Measurements from ENCODE around the gene JCAD.

The JCAD gene

DNA sequence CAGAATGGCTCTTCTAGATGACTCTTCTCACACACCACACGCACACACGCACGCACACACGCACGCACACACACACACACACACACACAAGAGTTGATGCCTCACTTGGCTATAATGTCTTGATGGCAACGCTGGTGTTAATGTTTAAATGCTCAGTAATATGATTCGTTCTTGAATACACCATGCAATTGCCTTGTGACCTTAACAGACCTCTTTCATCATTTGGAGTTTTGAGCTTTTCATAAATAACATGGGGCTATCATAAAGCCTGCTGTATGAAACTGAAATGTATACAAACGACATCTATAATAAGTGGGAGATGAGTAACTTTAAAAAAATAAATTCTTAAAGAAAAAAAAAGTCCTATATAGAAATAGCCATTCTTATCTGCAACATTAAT lies 8.2 kb downstream of the JCAD start:
- no peak for TF ChIP-seq FOXP2 (optimal IDR thresholded peaks at IDR 0.05; ENCODE audit: borderline replicate concordance, extremely low read depth, extremely low read length, insufficient read depth)
- no peak for TF ChIP-seq SIN3A (IDR thresholded peaks at IDR 0.05; ENCODE audit: borderline replicate concordance, insufficient read depth, low read length)
- TF ChIP-seq, protein P1, sequence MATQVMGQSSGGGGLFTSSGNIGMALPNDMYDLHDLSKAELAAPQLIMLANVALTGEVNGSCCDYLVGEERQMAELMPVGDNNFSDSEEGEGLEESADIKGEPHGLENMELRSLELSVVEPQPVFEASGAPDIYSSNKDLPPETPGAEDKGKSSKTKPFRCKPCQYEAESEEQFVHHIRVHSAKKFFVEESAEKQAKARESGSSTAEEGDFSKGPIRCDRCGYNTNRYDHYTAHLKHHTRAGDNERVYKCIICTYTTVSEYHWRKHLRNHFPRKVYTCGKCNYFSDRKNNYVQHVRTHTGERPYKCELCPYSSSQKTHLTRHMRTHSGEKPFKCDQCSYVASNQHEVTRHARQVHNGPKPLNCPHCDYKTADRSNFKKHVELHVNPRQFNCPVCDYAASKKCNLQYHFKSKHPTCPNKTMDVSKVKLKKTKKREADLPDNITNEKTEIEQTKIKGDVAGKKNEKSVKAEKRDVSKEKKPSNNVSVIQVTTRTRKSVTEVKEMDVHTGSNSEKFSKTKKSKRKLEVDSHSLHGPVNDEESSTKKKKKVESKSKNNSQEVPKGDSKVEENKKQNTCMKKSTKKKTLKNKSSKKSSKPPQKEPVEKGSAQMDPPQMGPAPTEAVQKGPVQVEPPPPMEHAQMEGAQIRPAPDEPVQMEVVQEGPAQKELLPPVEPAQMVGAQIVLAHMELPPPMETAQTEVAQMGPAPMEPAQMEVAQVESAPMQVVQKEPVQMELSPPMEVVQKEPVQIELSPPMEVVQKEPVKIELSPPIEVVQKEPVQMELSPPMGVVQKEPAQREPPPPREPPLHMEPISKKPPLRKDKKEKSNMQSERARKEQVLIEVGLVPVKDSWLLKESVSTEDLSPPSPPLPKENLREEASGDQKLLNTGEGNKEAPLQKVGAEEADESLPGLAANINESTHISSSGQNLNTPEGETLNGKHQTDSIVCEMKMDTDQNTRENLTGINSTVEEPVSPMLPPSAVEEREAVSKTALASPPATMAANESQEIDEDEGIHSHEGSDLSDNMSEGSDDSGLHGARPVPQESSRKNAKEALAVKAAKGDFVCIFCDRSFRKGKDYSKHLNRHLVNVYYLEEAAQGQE (IDR thresholded peaks at IDR 0.05; ENCODE audit: insufficient read depth in 1 of 2, low read depth in 2 of 2, low read length in 2 of 2), result no peak
- TF ChIP-seq POLR2AphosphoS5 (IDR thresholded peaks at IDR 0.05; ENCODE audit: low read depth, low read length), result no peak
- no peak for TF ChIP-seq TAF1 (IDR thresholded peaks at IDR 0.05; ENCODE audit: borderline replicate concordance, insufficient read depth, low read length)

DNA sequence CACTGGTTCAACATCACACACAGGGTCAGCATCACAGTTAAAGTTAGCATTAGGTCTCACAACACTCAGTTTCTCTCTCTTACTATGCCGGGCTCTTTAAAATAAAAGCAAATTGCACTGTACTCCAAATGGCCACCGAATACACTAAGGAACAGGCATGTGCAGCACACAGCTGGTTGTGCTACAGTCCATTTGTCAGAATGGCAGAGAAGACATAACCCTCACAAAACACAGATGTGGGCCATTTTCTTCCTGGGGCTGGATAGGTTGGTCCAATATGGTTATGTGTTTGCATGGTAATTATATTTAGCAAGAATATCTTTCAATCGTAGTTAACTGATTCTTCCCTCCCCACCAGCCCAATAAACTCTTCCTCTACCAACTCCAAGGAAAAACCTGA lies 9.0 kb downstream of the JCAD start:
- TF ChIP-seq FOXP2 (optimal IDR thresholded peaks at IDR 0.05; ENCODE audit: borderline replicate concordance, extremely low read depth, extremely low read length, insufficient read depth), result no peak
- no peak for TF ChIP-seq TAF1 (IDR thresholded peaks at IDR 0.05; ENCODE audit: borderline replicate concordance, insufficient read depth, low read length)
- TF ChIP-seq SIN3A (IDR thresholded peaks at IDR 0.05; ENCODE audit: borderline replicate concordance, insufficient read depth, low read length), result no peak
- TF ChIP-seq, protein P1 (IDR thresholded peaks at IDR 0.05; ENCODE audit: insufficient read depth in 1 of 2, low read depth in 2 of 2, low read length in 2 of 2), result no peak
- no peak for TF ChIP-seq POLR2AphosphoS5 (IDR thresholded peaks at IDR 0.05; ENCODE audit: low read depth, low read length)

DNA sequence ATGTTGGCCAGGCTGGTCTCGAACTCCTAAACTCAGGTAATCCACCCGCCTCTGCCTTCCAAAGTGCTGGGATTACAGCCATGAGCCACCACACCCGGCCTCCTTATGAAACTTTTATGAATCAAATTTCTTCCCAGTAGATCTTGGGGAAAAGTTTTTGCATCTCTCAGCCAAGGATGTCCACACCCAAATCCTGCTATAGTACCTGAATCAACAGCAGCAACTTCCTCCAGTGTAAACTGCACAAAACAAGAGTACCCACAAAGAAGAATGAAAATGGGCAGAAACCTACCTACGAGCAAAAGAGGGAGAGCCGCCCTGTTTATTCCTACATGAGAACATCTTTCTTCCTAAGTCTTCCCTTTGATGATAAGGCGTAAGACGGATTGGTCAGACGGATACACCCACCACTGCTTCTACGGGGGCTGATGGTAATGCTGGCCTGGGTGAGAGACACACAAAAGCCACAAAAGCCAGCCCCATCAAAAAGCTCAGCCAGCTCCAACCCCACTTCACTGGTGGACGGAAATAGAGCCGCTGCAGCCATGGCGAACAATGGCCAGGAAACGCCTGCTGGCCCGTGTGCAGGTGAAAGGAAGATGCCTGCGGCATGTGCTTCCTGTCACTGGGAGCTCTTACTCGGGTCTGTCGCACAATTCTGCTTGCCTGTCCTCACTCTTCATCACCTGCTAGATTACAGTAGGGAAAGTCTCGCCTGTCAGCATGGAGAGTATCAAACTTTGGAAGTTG lies 10.4 kb downstream of the JCAD start:
- TF ChIP-seq SIN3A (IDR thresholded peaks at IDR 0.05; ENCODE audit: borderline replicate concordance, insufficient read depth, low read length), result no peak

DNA sequence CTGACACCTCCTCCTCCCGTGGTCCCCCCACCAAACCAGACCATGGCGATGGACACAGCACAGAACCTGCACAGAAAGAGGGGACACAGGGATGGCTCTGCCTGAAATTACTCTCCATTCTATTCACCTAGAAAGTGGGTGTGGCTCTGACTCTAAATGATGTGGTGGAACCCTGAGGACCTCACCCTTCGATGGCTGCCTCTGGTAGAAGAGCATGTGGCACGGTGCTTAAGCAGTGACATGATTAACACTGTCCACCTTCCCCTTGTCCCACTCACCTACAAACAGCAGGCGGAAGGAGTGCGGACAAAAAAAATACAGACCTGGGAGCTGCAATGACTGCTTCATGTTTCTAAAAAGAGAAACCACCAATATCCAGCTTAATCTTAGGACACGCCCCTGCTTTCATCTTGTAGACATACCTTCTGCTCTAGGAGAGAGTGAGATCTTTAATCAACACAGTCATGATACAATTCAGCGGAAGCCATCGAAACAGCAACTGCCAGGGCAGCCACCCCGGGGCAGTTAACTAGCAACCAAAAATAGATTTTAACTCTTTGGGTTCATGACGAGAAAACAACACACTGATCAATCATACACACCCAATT lies 11.4 kb downstream of the JCAD start:
- TF ChIP-seq FOXP2 (optimal IDR thresholded peaks at IDR 0.05; ENCODE audit: borderline replicate concordance, extremely low read depth, extremely low read length, insufficient read depth) (no peak), POLR2AphosphoS5 (IDR thresholded peaks at IDR 0.05; ENCODE audit: low read depth, low read length) (no peak), TAF1 (IDR thresholded peaks at IDR 0.05; ENCODE audit: borderline replicate concordance, insufficient read depth, low read length) (no peak), SIN3A (IDR thresholded peaks at IDR 0.05; ENCODE audit: borderline replicate concordance, insufficient read depth, low read length) (no peak)
- TF ChIP-seq, protein P1 (IDR thresholded peaks at IDR 0.05; ENCODE audit: insufficient read depth in 1 of 2, low read depth in 2 of 2, low read length in 2 of 2), result no peak

DNA sequence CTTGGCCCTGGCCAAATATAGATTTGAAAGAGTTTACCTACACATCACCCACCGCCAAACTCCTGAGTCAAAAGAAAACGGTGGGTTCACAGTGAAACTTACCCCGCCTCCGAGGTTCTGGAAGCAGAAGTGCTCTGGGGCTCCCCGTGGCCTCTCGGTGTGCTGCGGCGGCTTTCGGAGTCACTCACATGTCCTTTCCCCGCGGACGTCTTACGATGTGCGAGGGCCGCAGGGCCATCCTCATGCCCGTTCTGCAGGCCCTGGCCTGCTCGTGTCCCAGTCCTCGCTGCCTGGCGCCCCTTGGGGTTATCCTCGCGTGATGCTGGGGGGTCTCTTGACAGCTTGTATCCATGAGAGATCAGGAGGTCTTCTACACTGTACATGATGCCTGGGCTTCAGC lies 12.0 kb downstream of the JCAD start:
- TF ChIP-seq TAF1 (IDR thresholded peaks at IDR 0.05; ENCODE audit: borderline replicate concordance, insufficient read depth, low read length) (no peak), SIN3A (IDR thresholded peaks at IDR 0.05; ENCODE audit: borderline replicate concordance, insufficient read depth, low read length) (no peak), FOXP2 (optimal IDR thresholded peaks at IDR 0.05; ENCODE audit: borderline replicate concordance, extremely low read depth, extremely low read length, insufficient read depth) (no peak), POLR2AphosphoS5 (IDR thresholded peaks at IDR 0.05; ENCODE audit: low read depth, low read length) (no peak)
- TF ChIP-seq, protein P1 (IDR thresholded peaks at IDR 0.05; ENCODE audit: insufficient read depth in 1 of 2, low read depth in 2 of 2, low read length in 2 of 2), result no peak
